ENCODE results near the gene PRKG1. TPM values are rescaled to one million over a fixed set of nuclear protein-coding genes. Genes with fewer than 3 reads are reported as not detected.

Gene PRKG1
- total RNA-seq, 1 experiment from 2014 or later = 10.4 TPM

- Histone ChIP-seq H3K18ac (ENCODE audit: insufficient read length, low read depth, low read length) (no peak overlapping the region), H3K9ac (ENCODE audit: extremely low read depth, insufficient read length, low read length) (no peak overlapping the region), H3K27me3 (ENCODE audit: insufficient read depth, low read length) (no peaks in the 10 kb centered on the region), H3K23ac (ENCODE audit: insufficient read length, low read depth, low read length) (no peak overlapping the region), H4K91ac (ENCODE audit: insufficient read length, low read depth, low read length) (no peak overlapping the region), H3K4ac (ENCODE audit: low read depth, low read length) (no peak overlapping the region), H3K79me2 (ENCODE audit: insufficient read depth, low read length) (no peaks in the 10 kb centered on the region), H2BK12ac (ENCODE audit: insufficient read length, low read depth, low read length) (no peak overlapping the region), H3K56ac (ENCODE audit: insufficient read length, low read depth, low read length) (no peak overlapping the region), H4K8ac (replicated peaks; ENCODE audit: insufficient read length, low read depth, low read length) (no peak overlapping the region), H3K23me2 (ENCODE audit: insufficient read length, low read depth, low read length, poor library complexity, severe bottlenecking) (no peaks in the 10 kb centered on the region), H2BK20ac (ENCODE audit: low read depth, low read length, poor library complexity, severe bottlenecking) (no peak overlapping the region), H3K27ac (ENCODE audit: insufficient read length, low read depth, low read length) (no peak overlapping the region), H2AFZ (ENCODE audit: low read length) (no peak overlapping the region), H4K20me1 (ENCODE audit: control insufficient read depth, insufficient read depth, insufficient read length) (no peaks in the 10 kb centered on the region), H3K79me1 (ENCODE audit: insufficient read depth, low read depth, low read length, poor library complexity, severe bottlenecking) (no peaks in the 10 kb centered on the region), H3K4me2 (ENCODE audit: insufficient read depth, insufficient read length, low read length) (no peak overlapping the region), H3K4me1 (ENCODE audit: insufficient read depth, low read length) (no peaks in the 10 kb centered on the region), H3K9me3 (ENCODE audit: control insufficient read depth, low read depth, low read length) (no peaks in the 10 kb centered on the region), H4K5ac (ENCODE audit: insufficient read length, low read depth, low read length) (no peak overlapping the region), H2BK120ac (ENCODE audit: low read depth, low read length, poor library complexity, severe bottlenecking) (no peak overlapping the region), H2BK5ac (ENCODE audit: insufficient read length, low read length) (no peak overlapping the region), H3T11ph (ENCODE audit: low read length) (no peak overlapping the region), H2BK15ac (ENCODE audit: low read depth, low read length) (no peak overlapping the region), H2AK5ac (ENCODE audit: insufficient read length, low read length) (no peak overlapping the region), H3K14ac (ENCODE audit: insufficient read depth, low read length) (no peak overlapping the region)
- DNase-seq = no peak
- Mint-ChIP-seq H3K27ac (no peak overlapping the region), H3K9me3 (no peaks in the 10 kb centered on the region; a peak in 1 of 5 replicates), H3K27me3 (ENCODE audit: low read depth) (no peaks in the 10 kb centered on the region), H3K36me3 (ENCODE audit: insufficient read depth in 1 of 3, low read depth in 3 of 3) (no peaks in the 10 kb centered on the region), H3K4me1 (0 out of 4 replicates have a peak, but pooled peaks cover 0 to under 1% of the 10 kb centered on the region in 2 experiments), H3K4me3 (no peak overlapping the region)
- TF ChIP-seq, protein P1, sequence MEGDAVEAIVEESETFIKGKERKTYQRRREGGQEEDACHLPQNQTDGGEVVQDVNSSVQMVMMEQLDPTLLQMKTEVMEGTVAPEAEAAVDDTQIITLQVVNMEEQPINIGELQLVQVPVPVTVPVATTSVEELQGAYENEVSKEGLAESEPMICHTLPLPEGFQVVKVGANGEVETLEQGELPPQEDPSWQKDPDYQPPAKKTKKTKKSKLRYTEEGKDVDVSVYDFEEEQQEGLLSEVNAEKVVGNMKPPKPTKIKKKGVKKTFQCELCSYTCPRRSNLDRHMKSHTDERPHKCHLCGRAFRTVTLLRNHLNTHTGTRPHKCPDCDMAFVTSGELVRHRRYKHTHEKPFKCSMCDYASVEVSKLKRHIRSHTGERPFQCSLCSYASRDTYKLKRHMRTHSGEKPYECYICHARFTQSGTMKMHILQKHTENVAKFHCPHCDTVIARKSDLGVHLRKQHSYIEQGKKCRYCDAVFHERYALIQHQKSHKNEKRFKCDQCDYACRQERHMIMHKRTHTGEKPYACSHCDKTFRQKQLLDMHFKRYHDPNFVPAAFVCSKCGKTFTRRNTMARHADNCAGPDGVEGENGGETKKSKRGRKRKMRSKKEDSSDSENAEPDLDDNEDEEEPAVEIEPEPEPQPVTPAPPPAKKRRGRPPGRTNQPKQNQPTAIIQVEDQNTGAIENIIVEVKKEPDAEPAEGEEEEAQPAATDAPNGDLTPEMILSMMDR (conservative IDR thresholded peaks at IDR 0.05) = no peak
- whole genome bisulfite sequencing (ENCODE audit: extremely low coverage, insufficient read length, low lambda C conversion rate) = no CpG with 5 or more reads among the region's 2 CpGs
Observed at GRCh38 chr10:51468424-51468823, 394.1 kb downstream of the PRKG1 start.

Data from H9 (cell line).